Stimulated activated CD4-positive, alpha-beta T cell treated with anti-CD3 and anti-CD28 coated beads, Interleukin-2, amount 100 ng/mL, for 4 hours (primary cell): Measurements from ENCODE around the gene SYNRG.

Source experiments
- DNase-seq: peaks from one replicate; pipeline ENCODE4 v3.0.0-alpha.2; 2020; ENCODE audit warnings: low read depth

The SYNRG gene

GRCh38 chr17:37598145-37598544 lies 11.1 kb downstream of the SYNRG start:
- no peak for DNase-seq

- no peak for DNase-seq
These were observed 16.9 kb downstream of the SYNRG start for GRCh38 chr17:37592291-37592690.

- no peak for DNase-seq
These were observed 24.2 kb downstream of the SYNRG start for GRCh38 chr17:37585066-37585465.

GRCh38 chr17:37576281-37576680 lies 32.9 kb downstream of the SYNRG start:
- no peak for DNase-seq

GRCh38 chr17:37574427-37574826 lies 34.8 kb downstream of the SYNRG start:
- no peak for DNase-seq

- DNase-seq: no peak
These were observed 37.5 kb downstream of the SYNRG start for GRCh38 chr17:37571674-37572073.

- DNase-seq: no peak
These were observed 38.6 kb downstream of the SYNRG start for GRCh38 chr17:37570527-37571093.

GRCh38 chr17:37568350-37569053 lies 40.7 kb downstream of the SYNRG start:
- no peak for DNase-seq

GRCh38 chr17:37567538-37567937 lies 41.7 kb downstream of the SYNRG start:
- no peak for DNase-seq

- no peak for DNase-seq
These were observed 42.1 kb downstream of the SYNRG start for GRCh38 chr17:37567137-37567536.

- DNase-seq: no peak
These were observed 45.0 kb downstream of the SYNRG start for GRCh38 chr17:37564252-37564651.

GRCh38 chr17:37562016-37562745 lies 47.0 kb downstream of the SYNRG start:
- DNase-seq: no peak

GRCh38 chr17:37558299-37558698 lies 50.9 kb downstream of the SYNRG start:
- no peak for DNase-seq

GRCh38 chr17:37557482-37557881 lies 51.7 kb downstream of the SYNRG start:
- no peak for DNase-seq

- no peak for DNase-seq
These were observed 53.8 kb downstream of the SYNRG start for GRCh38 chr17:37555386-37555785.

- DNase-seq: no peak
These were observed 55.7 kb downstream of the SYNRG start for GRCh38 chr17:37553401-37553966.

GRCh38 chr17:37551788-37552187 lies 57.4 kb downstream of the SYNRG start:
- DNase-seq: no peak

- no peak for DNase-seq
These were observed 61.2 kb downstream of the SYNRG start for GRCh38 chr17:37547986-37548385.

GRCh38 chr17:37546302-37546701 lies 62.9 kb downstream of the SYNRG start:
- DNase-seq: no peak

GRCh38 chr17:37545486-37545885 lies 63.7 kb downstream of the SYNRG start:
- no peak for DNase-seq

GRCh38 chr17:37543637-37544052 lies 65.6 kb downstream of the SYNRG start:
- no peak for DNase-seq

GRCh38 chr17:37541880-37542660 lies 67.1 kb downstream of the SYNRG start:
- DNase-seq: no peak
